ENCODE results near the gene NEUROD2.

- no peak for TF ChIP-seq POLR2A (IDR thresholded peaks at IDR 0.05)
- TF ChIP-seq CTCF (IDR thresholded peaks at IDR 0.05) = no peak
These were observed 7.7 kb upstream of the NEUROD2 start for GRCh38 chr17:39615434-39615833.

All from thyroid gland (tissue), 4 donors.